HepG2 (cell line): ENCODE data around the gene NPC2. TPM values are rescaled to one million over a fixed set of nuclear protein-coding genes. Genes with fewer than 3 reads are reported as not detected.

Experiments used
- ATAC-seq: fragments of 200-7000 bp; cut with Tn5 transposase; 3 replicates; pipeline ENCODE4 v1.9.1; 2020; ENCODE audit warnings: mild to moderate bottlenecking, moderate library complexity
- BruUV-seq: library from RNA; stranded (reverse); fragments of 400-500 nt; replicated peaks from 2 replicates; lab custom pipeline; 2021; lab: Mats Ljungman, UMichigan
- CTCF ChIA-PET: fragments of 300-600 bp; formaldehyde crosslinking; extraction: SDS; loops from one replicate; lab custom pipeline; 2021; ENCODE audit warnings: low total read pairs, inconsistent platforms, low intra/inter-chr PET ratio; lab: Yijun Ruan, JAX
- POLR2A ChIA-PET: fragments of 350-600 bp; sonication (Branson Sonifier 250); formaldehyde crosslinking; loops from one replicate; lab custom pipeline; 2020; ENCODE audit warnings: antibody characterized with exemption, inconsistent platforms; lab: Yijun Ruan, JAX
- DNase-seq: peaks from one replicate; pipeline ENCODE4 v3.0.0-alpha.2; 2015; ENCODE audit warnings: low spot score
- FAIRE-seq: peaks from 3 replicates; lab custom pipeline; 2011; peaks lifted over from hg19 to GRCh38; lab: Jason Lieb, UNC
- H2AFZ ChIP-seq: one replicate; pipeline ENCODE4 v1.6.1; 2011; ENCODE audit warnings: low read length, inconsistent platforms
- H3K27ac ChIP-seq: fragments of 300-600 bp; 3 replicates; pipeline ENCODE4 v1.8.0; 2011; ENCODE audit warnings: mixed run types, mild to moderate bottlenecking, mixed read lengths, low read length, inconsistent platforms; ENCODE audit not compliant: insufficient read depth; ENCODE audit errors: extremely low read length
- H3K27me3 ChIP-seq, 2 experiments: fragments of 200-600 bp in 1 of 2; 2 replicates in 1 of 2; 3 replicates in 1 of 2; pipeline versions ENCODE4 v1.6.0 to v1.8.0; 2011; ENCODE audit warnings: low read length in 2 of 2, mild to moderate bottlenecking in 2 of 2, moderate library complexity in 2 of 2, inconsistent platforms in 1 of 2; ENCODE audit not compliant: insufficient read depth in 2 of 2, control insufficient read depth in 1 of 2
- H3K36me3 ChIP-seq, 2 experiments: fragments of 200-600 bp in 1 of 2; replicated peaks in 1 of 2; 2 replicates in 1 of 2; 3 replicates in 1 of 2; pipeline versions ENCODE4 v1.5.1 to v1.8.0; 2011; ENCODE audit warnings: low read length in 2 of 2, inconsistent platforms in 1 of 2; ENCODE audit not compliant: insufficient read depth in 2 of 2, control insufficient read depth in 1 of 2
- H3K4me1 ChIP-seq: 2 replicates; pipeline ENCODE4 v1.5.1; 2012; ENCODE audit warnings: low read length, inconsistent platforms; ENCODE audit not compliant: insufficient read depth
- H3K4me2 ChIP-seq: 2 replicates; pipeline ENCODE4 v1.6.0; 2011; ENCODE audit warnings: low read depth, low read length, inconsistent platforms
- H3K4me3 ChIP-seq, 3 experiments: fragments of 200-600 bp in 1 of 3; sonication (generic), shearing (Covaris generic) in 1 of 3; replicated peaks in 1 of 3; 2 replicates each; pipeline ENCODE4 v1.5.1; 2011 to 2016; ENCODE audit warnings: low read length in 3 of 3, inconsistent platforms in 2 of 3, low read depth in 2 of 3, mild to moderate bottlenecking in 2 of 3, control low read depth in 1 of 3, mixed read lengths in 1 of 3; ENCODE audit not compliant: insufficient read depth in 1 of 3
- H3K79me2 ChIP-seq: one replicate; pipeline ENCODE4 v1.6.1; 2011; ENCODE audit warnings: low read length, inconsistent platforms; ENCODE audit not compliant: insufficient read depth
- H3K9ac ChIP-seq: 2 replicates; pipeline ENCODE4 v1.6.0; 2011; ENCODE audit warnings: mild to moderate bottlenecking, low read depth, low read length, inconsistent platforms; ENCODE audit not compliant: insufficient read depth
- H3K9me3 ChIP-seq: 2 replicates; pipeline ENCODE4 v1.5.1; 2012; ENCODE audit warnings: mild to moderate bottlenecking, low read length
- H4K20me1 ChIP-seq: 2 replicates; pipeline ENCODE4 v1.6.0; 2011; ENCODE audit warnings: inconsistent platforms, mild to moderate bottlenecking, low read length, moderate library complexity; ENCODE audit not compliant: insufficient read depth
- ATF1 ChIP-seq: IDR thresholded peaks from 2 replicates; pipeline ENCODE4 v1.6.1; 2016; ENCODE audit warnings: mild to moderate bottlenecking, control low read depth
- BCL6 ChIP-seq: IDR thresholded peaks from 2 replicates; pipeline ENCODE4 v1.6.1; 2016; ENCODE audit warnings: missing genetic modification reagents, missing compliant biosample characterization
- IKZF4 ChIP-seq: sonication (generic); formaldehyde crosslinking; IDR thresholded peaks from 2 replicates; pipeline ENCODE4 v1.5.1; 2020; ENCODE audit warnings: borderline replicate concordance, mild to moderate bottlenecking, low read depth, missing genetic modification reagents; ENCODE audit errors: not compliant biosample characterization
- IRX3 ChIP-seq: sonication (generic); formaldehyde crosslinking; IDR thresholded peaks from 2 replicates; pipeline ENCODE4 v1.8.1; 2023; ENCODE audit warnings: mild to moderate bottlenecking, low read depth, missing genetic modification reagents, borderline replicate concordance
- KAT2B ChIP-seq: fragments of 150-350 bp; IDR thresholded peaks from 2 replicates; pipeline ENCODE4 v1.6.1; 2014; ENCODE audit warnings: low read depth, low read length, borderline replicate concordance
- NFIB ChIP-seq: sonication (generic); formaldehyde crosslinking; IDR thresholded peaks from 2 replicates; pipeline ENCODE4 v1.9.0; 2021; ENCODE audit warnings: missing genetic modification reagents, mild to moderate bottlenecking, borderline replicate concordance
- NFKBIZ ChIP-seq: IDR thresholded peaks from 2 replicates; pipeline ENCODE4 v1.6.1; 2018; ENCODE audit warnings: missing genetic modification reagents, missing compliant biosample characterization
- NFRKB ChIP-seq: fragments of 450-650 bp; IDR thresholded peaks from 2 replicates; pipeline ENCODE4 v1.6.1; 2017
- NRL ChIP-seq: sonication (generic); formaldehyde crosslinking; IDR thresholded peaks from 2 replicates; pipeline ENCODE4 v1.5.0; 2020; ENCODE audit warnings: missing genetic modification reagents, mild to moderate bottlenecking, moderate library complexity, borderline replicate concordance
- RAD21 ChIP-seq: fragments of 450-650 bp; formaldehyde crosslinking; IDR thresholded peaks from 2 replicates; pipeline ENCODE4 v1.5.0; 2020; ENCODE audit warnings: mild to moderate bottlenecking
- SP2 ChIP-seq: sonication (generic); formaldehyde crosslinking; IDR thresholded peaks from 2 replicates; pipeline ENCODE4 v1.5.1; 2020; ENCODE audit warnings: mild to moderate bottlenecking, missing genetic modification reagents
- ZNF34 ChIP-seq: sonication (generic); formaldehyde crosslinking; IDR thresholded peaks from 2 replicates; pipeline ENCODE4 v1.4.0; 2020; ENCODE audit warnings: mild to moderate bottlenecking, missing genetic modification reagents, borderline replicate concordance
- ZNF569 ChIP-seq: sonication (generic); formaldehyde crosslinking; IDR thresholded peaks from 2 replicates; pipeline ENCODE4 v1.5.0; 2020; ENCODE audit warnings: mild to moderate bottlenecking, missing genetic modification reagents, moderate library complexity, borderline replicate concordance
- ZSCAN9 ChIP-seq: IDR thresholded peaks from 2 replicates; pipeline ENCODE4 v1.6.1; 2016; ENCODE audit warnings: borderline replicate concordance
- WGBS: methylation state at CpG from one replicate; pipeline ENCODE4 v1.1.6; 2017; ENCODE audit warnings: low lambda C conversion rate; 5-methylcytosine and 5-hydroxymethylcytosine counted together
- in situ Hi-C: cut with HindIII; loops from 2 replicates; pipeline ENCODE4 v1.10.0; 2017; ENCODE audit warnings: low pct_unique_long_range_greater_than_20kb; ENCODE audit not compliant: extremely low pct_ligation_motif_present
- intact Hi-C: fragments of 100-400 bp; cut with micrococcal nuclease; formaldehyde crosslinking; loops from one replicate; pipeline ENCODE4 v1.10.0; 2022; ENCODE audit not compliant: unreplicated experiment
- polyA plus RNA-seq, 8 experiments: library from polyadenylated mRNA; depleted of rRNA in 3 of 8; stranded (reverse) in 7 of 8; unstranded in 1 of 8; fragments of >200 nt; fragmentation: Illumina TruSeq in 4 of 8; extraction: Trizol in 4 of 8; gene quantifications; 2 replicates each; pipeline versions ENCODE4 v1.2.1 to v1.2.3, GENCODE V29; 2011 to 2016; ENCODE audit warnings: low read depth in 4 of 8, missing spikeins in 1 of 8, mixed read lengths in 1 of 8; ENCODE audit not compliant: insufficient read depth in 1 of 8
- total RNA-seq, 5 experiments: library from RNA; depleted of rRNA; stranded (reverse); fragments of >200 nt; fragmentation: Illumina TruSeq; extraction: Trizol; gene quantifications; 2 replicates each; pipeline ENCODE4 v1.2.3, GENCODE V29; 2016; ENCODE audit warnings: low read depth in 1 of 5
- TF ChIP-seq, protein P1 (sequence below): sonication (generic); formaldehyde crosslinking; IDR thresholded peaks from 2 replicates; pipeline ENCODE4 v1.5.1; 2020; ENCODE audit warnings: missing genetic modification reagents, mild to moderate bottlenecking, borderline replicate concordance
- TF ChIP-seq, protein P2 (sequence below): IDR thresholded peaks from 2 replicates; pipeline ENCODE4 v1.6.1; 2016; ENCODE audit warnings: control low read depth
- TF ChIP-seq, protein P3 (sequence below): sonication (generic); formaldehyde crosslinking; IDR thresholded peaks from 2 replicates; pipeline ENCODE4 v1.5.1; 2020; ENCODE audit warnings: mild to moderate bottlenecking, missing genetic modification reagents, moderate library complexity

Gene NPC2
- total and polyA plus RNA-seq, 2 of the 13 experiments (the other 11 are each of a cell fraction or from before 2014, with no cell fraction given) = 132 to 164 TPM

DNA sequence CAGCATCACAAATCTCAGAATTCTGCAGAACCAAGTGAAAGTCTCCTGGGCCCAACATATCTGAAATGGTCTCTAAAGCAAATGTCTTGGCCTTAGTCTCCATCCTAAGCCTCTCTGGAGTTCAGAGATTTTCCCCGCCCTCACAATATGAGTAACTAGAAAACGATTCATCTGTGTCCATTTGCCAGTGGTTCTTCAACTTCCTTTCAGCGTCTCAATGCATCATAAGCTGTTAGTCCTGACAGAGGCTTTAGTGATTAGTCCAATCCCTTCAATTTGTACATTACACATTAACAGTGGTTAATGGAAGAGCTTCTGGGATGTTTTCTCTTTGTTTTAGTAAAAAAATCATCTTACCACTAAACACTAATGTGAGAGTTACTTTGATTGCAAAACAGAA, 17.4 kb downstream of the NPC2 start:
- no peak for FAIRE-seq

DNA sequence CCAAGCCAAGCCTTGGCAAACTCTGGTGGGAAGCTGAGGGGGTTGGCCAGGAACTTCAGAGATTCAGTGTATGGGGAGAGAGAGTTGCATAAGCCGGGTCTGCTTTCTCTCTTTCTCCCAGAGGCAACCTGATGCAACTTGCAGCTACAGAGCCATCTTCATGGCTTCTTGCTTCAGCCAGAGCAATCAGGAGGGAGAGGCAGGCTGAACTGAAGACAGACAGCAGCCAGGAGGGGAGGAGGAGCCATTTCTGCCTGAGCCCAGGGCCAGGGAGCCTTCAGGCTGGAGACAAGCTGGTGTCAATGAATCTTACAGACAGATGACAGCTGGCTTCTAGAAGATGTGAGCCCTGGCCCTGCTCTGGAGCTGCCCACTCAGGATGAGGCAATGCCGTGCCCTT, 18.7 kb downstream of the NPC2 start:
- no peak for ATAC-seq

More for the DNA sequence above, 17.4 kb downstream of the NPC2 start:
- ChIA-PET POLR2A (no interaction called here), CTCF (no interaction called here)
- no peaks in the 10 kb centered on the region for H3K79me2 ChIP-seq
- H3K36me3 ChIP-seq = peaks cover 11 to 55% of the 10 kb centered on the region in 2 experiments
- H3K27me3 ChIP-seq = no peaks in the 10 kb centered on the region
- no peaks in the 10 kb centered on the region for H4K20me1 ChIP-seq
- H3K4me2 ChIP-seq = no peak overlapping the region
- no peak overlapping the region for H3K9ac ChIP-seq
- BruUV-seq = no TSS peak
- TF ChIP-seq, protein P1, sequence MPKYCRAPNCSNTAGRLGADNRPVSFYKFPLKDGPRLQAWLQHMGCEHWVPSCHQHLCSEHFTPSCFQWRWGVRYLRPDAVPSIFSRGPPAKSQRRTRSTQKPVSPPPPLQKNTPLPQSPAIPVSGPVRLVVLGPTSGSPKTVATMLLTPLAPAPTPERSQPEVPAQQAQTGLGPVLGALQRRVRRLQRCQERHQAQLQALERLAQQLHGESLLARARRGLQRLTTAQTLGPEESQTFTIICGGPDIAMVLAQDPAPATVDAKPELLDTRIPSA (CRISPR knock-in tag) = no peak
- TF ChIP-seq NFKBIZ (no peak), KAT2B (no peak), BCL6 (CRISPR knock-in tag) (no peak), IRX3 (no peak), ZNF34 (CRISPR knock-in tag) (no peak), RAD21 (CRISPR knock-in tag) (no peak), SP2 (CRISPR knock-in tag) (no peak), NFIB (no peak), ZSCAN9 (CRISPR knock-in tag) (no peak), NFRKB (no peak)
- ATAC-seq = no peak
- intact Hi-C loops = no loop called here
- H2AFZ ChIP-seq = no peak overlapping the region
- no peak overlapping the region for H3K4me3 ChIP-seq
- in situ Hi-C loops = loop anchor here (5.0 kb wide), 1 partner anchor 113 kb away; no protein-coding TSS in a partner anchor
- WGBS = 74% methylated on average over 3 of the region's 3 CpGs
- no peak overlapping the region for H3K27ac ChIP-seq
- DNase-seq = no peak
- no peaks in the 10 kb centered on the region for H3K4me1 ChIP-seq
- H3K9me3 ChIP-seq = no peaks in the 10 kb centered on the region

More for the DNA sequence above, 18.7 kb downstream of the NPC2 start:
- Histone ChIP-seq H3K4me2 (no peak overlapping the region), H3K9me3 (no peaks in the 10 kb centered on the region), H3K27ac (no peak overlapping the region), H4K20me1 (no peaks in the 10 kb centered on the region), H3K79me2 (no peaks in the 10 kb centered on the region), H3K9ac (no peak overlapping the region), H3K36me3 (peaks cover 7 to 43% of the 10 kb centered on the region in 2 experiments), H3K4me3 (no peak overlapping the region), H3K27me3 (no peaks in the 10 kb centered on the region), H2AFZ (no peak overlapping the region), H3K4me1 (no peaks in the 10 kb centered on the region)
- DNase-seq (no peak), FAIRE-seq (no peak)
- intact Hi-C loops = no loop called here
- ChIA-PET POLR2A (interaction anchor here (0.5 kb wide), 1 partner anchor 109 kb away, joined by 3 read pairs; no protein-coding TSS in a partner anchor), CTCF (no interaction called here)
- BruUV-seq = no TSS peak
- in situ Hi-C loops = no loop called here
- WGBS = 97% methylated on average over 2 of the region's 2 CpGs
- TF ChIP-seq, protein P2, sequence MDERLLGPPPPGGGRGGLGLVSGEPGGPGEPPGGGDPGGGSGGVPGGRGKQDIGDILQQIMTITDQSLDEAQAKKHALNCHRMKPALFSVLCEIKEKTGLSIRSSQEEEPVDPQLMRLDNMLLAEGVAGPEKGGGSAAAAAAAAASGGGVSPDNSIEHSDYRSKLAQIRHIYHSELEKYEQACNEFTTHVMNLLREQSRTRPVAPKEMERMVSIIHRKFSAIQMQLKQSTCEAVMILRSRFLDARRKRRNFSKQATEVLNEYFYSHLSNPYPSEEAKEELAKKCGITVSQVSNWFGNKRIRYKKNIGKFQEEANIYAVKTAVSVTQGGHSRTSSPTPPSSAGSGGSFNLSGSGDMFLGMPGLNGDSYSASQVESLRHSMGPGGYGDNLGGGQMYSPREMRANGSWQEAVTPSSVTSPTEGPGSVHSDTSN (CRISPR knock-in tag) = no peak
- no peak for TF ChIP-seq ZNF569
- TF ChIP-seq NRL (CRISPR knock-in tag) = no peak
- TF ChIP-seq IKZF4 (CRISPR knock-in tag) = no peak
- no peak for TF ChIP-seq ATF1 (CRISPR knock-in tag)
- TF ChIP-seq, protein P3, sequence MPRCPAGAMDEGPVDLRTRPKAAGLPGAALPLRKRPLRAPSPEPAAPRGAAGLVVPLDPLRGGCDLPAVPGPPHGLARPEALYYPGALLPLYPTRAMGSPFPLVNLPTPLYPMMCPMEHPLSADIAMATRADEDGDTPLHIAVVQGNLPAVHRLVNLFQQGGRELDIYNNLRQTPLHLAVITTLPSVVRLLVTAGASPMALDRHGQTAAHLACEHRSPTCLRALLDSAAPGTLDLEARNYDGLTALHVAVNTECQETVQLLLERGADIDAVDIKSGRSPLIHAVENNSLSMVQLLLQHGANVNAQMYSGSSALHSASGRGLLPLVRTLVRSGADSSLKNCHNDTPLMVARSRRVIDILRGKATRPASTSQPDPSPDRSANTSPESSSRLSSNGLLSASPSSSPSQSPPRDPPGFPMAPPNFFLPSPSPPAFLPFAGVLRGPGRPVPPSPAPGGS = no peak
- TF ChIP-seq, all 625 proteins: peak for 0
